Thyroid gland (tissue), 4 donors: Measurements from ENCODE around the gene RCAN2.

Experiments used
- CTCF ChIP-seq, 6 experiments: fragments of 200-600 bp in 3 of 6; fragments of 450-650 bp in 3 of 6; sonication (generic) in 3 of 6; IDR thresholded peaks; one replicate each; pipeline ENCODE4 v1.5.1; 2016 to 2019; ENCODE audit warnings: antibody characterized with exemption in 6 of 6, mild to moderate bottlenecking in 2 of 6, inconsistent platforms in 1 of 6, moderate library complexity in 1 of 6
- POLR2A ChIP-seq, 2 donors: fragments of 450-650 bp; IDR thresholded peaks; one replicate each; pipeline ENCODE4 v1.6.1; 2017; ENCODE audit warnings: antibody characterized with exemption in 2 of 2, mild to moderate bottlenecking in 2 of 2, moderate library complexity in 1 of 2

- TF ChIP-seq CTCF (IDR thresholded peaks at IDR 0.05) = no peak
- TF ChIP-seq POLR2A (IDR thresholded peaks at IDR 0.05) = no peak
Measured at GRCh38 chr6:46333481-46333880, 157.8 kb downstream of the RCAN2 start.
